WTC11 (cell line): ENCODE data around the gene SERPINB13. TPM values are rescaled to one million over a fixed set of nuclear protein-coding genes. Genes with fewer than 3 reads are reported as not detected.

ENCODE experiments used
- ATAC-seq: fragments of 200-7000 bp; cut with Tn5 transposase; 2 replicates; pipeline ENCODE4 v1.10.0; 2021; ENCODE audit warnings: mild to moderate bottlenecking, moderate library complexity
- CTCF ChIA-PET: fragments of 300-600 bp; sonication (Branson Sonifier 250); formaldehyde crosslinking; loops from one replicate; lab custom pipeline; 2021; ENCODE audit warnings: antibody characterized with exemption; lab: Charles Lee
- POLR2A ChIA-PET: fragments of 350-600 bp; sonication (Branson Sonifier 250); formaldehyde crosslinking; loops from one replicate; lab custom pipeline; 2021; ENCODE audit warnings: antibody characterized with exemption; lab: Charles Lee
- DNase-seq: peaks from one replicate; pipeline ENCODE4 v3.0.0; 2021; ENCODE audit warnings: low spot score
- H3K27ac Mint-ChIP-seq: 2 replicates; pipeline ENCODE4 v1.8.0; 2021; ENCODE audit warnings: mixed read lengths
- H3K27me3 Mint-ChIP-seq: 2 replicates; pipeline ENCODE4 v1.8.0; 2021; ENCODE audit warnings: low read depth, mild to moderate bottlenecking, moderate library complexity, mixed read lengths
- H3K36me3 Mint-ChIP-seq: 2 replicates; pipeline ENCODE4 v1.8.0; 2021; ENCODE audit warnings: mixed read lengths
- H3K4me1 Mint-ChIP-seq: 2 replicates; pipeline ENCODE4 v1.8.0; 2022; ENCODE audit warnings: mixed read lengths
- H3K4me3 Mint-ChIP-seq: 2 replicates; pipeline ENCODE4 v1.8.0; 2021; ENCODE audit warnings: mild to moderate bottlenecking, moderate library complexity, mixed read lengths
- H3K9me3 Mint-ChIP-seq: 2 replicates; pipeline ENCODE4 v1.8.0; 2021; ENCODE audit warnings: mixed read lengths
- AR ChIP-seq: fragments of 250-450 bp; sonication (Bioruptor Pico); IDR thresholded peaks from 2 replicates; pipeline ENCODE4 v1.9.0; 2021; ENCODE audit warnings: mild to moderate bottlenecking
- CDX4 ChIP-seq: fragments of 250-450 bp; sonication (Bioruptor Pico); IDR thresholded peaks from 2 replicates; pipeline ENCODE4 v1.9.0; 2021; ENCODE audit warnings: moderate library complexity, mild to moderate bottlenecking, inconsistent platforms, borderline replicate concordance
- GABPB1 ChIP-seq: sonication (generic); formaldehyde crosslinking; IDR thresholded peaks from 2 replicates; pipeline ENCODE4 v1.8.1; 2023; ENCODE audit warnings: mild to moderate bottlenecking, missing genetic modification reagents
- GRHL2 ChIP-seq: fragments of 250-450 bp; sonication (Bioruptor Pico); IDR thresholded peaks from 2 replicates; pipeline ENCODE4 v1.8.0; 2022; ENCODE audit warnings: mild to moderate bottlenecking, moderate library complexity; ENCODE audit not compliant: insufficient replicate concordance, severe bottlenecking
- HMGA2 ChIP-seq: fragments of 250-450 bp; sonication (Bioruptor Pico); IDR thresholded peaks from 2 replicates; pipeline ENCODE4 v1.4.0; 2021; ENCODE audit warnings: mild to moderate bottlenecking, moderate library complexity
- JAZF1 ChIP-seq: fragments of 250-450 bp; sonication (Bioruptor Pico); IDR thresholded peaks from 2 replicates; pipeline ENCODE4 v1.9.0; 2021; ENCODE audit warnings: moderate library complexity, mild to moderate bottlenecking, inconsistent platforms
- NFATC4 ChIP-seq: fragments of 250-450 bp; sonication (Bioruptor Pico); IDR thresholded peaks from 2 replicates; pipeline ENCODE4 v1.9.0; 2021; ENCODE audit warnings: mild to moderate bottlenecking
- NFE2L1 ChIP-seq: sonication (generic); formaldehyde crosslinking; IDR thresholded peaks from 2 replicates; pipeline ENCODE4 v1.8.1; 2023; ENCODE audit warnings: missing genetic modification reagents
- NFYB ChIP-seq: sonication (generic); formaldehyde crosslinking; conservative IDR thresholded peaks from 2 replicates; pipeline ENCODE4 v1.8.0; 2022; ENCODE audit warnings: low read depth, missing genetic modification reagents
- NR1H2 ChIP-seq: sonication (generic); formaldehyde crosslinking; IDR thresholded peaks from 2 replicates; pipeline ENCODE4 v1.9.0; 2021; ENCODE audit warnings: mild to moderate bottlenecking, moderate library complexity, missing genetic modification reagents
- OVOL2 ChIP-seq: fragments of 250-450 bp; sonication (Bioruptor Pico); IDR thresholded peaks from 2 replicates; pipeline ENCODE4 v1.9.0; 2021; ENCODE audit warnings: mild to moderate bottlenecking, borderline replicate concordance
- PREB ChIP-seq: sonication (generic); formaldehyde crosslinking; IDR thresholded peaks from 2 replicates; pipeline ENCODE4 v1.8.1; 2022; ENCODE audit warnings: mild to moderate bottlenecking, missing genetic modification reagents, moderate library complexity, borderline replicate concordance
- SP1 ChIP-seq: sonication (generic); formaldehyde crosslinking; conservative IDR thresholded peaks from 2 replicates; pipeline ENCODE4 v1.8.1; 2022; ENCODE audit warnings: missing genetic modification reagents
- TP53 ChIP-seq: sonication (generic); formaldehyde crosslinking; IDR thresholded peaks from 2 replicates; pipeline ENCODE4 v1.8.1; 2023; ENCODE audit warnings: mild to moderate bottlenecking, missing genetic modification reagents
- ZNF396 ChIP-seq: fragments of 250-450 bp; sonication (Bioruptor Pico); IDR thresholded peaks from 2 replicates; pipeline ENCODE4 v1.8.0; 2021; ENCODE audit warnings: mild to moderate bottlenecking, moderate library complexity, borderline replicate concordance
- ZNF512 ChIP-seq: sonication (generic); formaldehyde crosslinking; IDR thresholded peaks from 2 replicates; pipeline ENCODE4 v1.8.1; 2022; ENCODE audit warnings: missing genetic modification reagents, borderline replicate concordance
- total RNA-seq: library from RNA; stranded (reverse); gene quantifications from 3 replicates; pipeline ENCODE4 v1.2.3, GENCODE V29; 2021
- TF ChIP-seq, protein P1 (sequence below): sonication (generic); formaldehyde crosslinking; IDR thresholded peaks from 2 replicates; pipeline ENCODE4 v1.8.1; 2023; ENCODE audit warnings: mild to moderate bottlenecking, missing genetic modification reagents, moderate library complexity
- TF ChIP-seq, protein P2 (sequence below): fragments of 250-450 bp; sonication (Bioruptor Pico); IDR thresholded peaks from 2 replicates; pipeline ENCODE4 v2.1.2; 2022; ENCODE audit warnings: mild to moderate bottlenecking, moderate library complexity
- TF ChIP-seq, protein P3 (sequence below): sonication (generic); formaldehyde crosslinking; IDR thresholded peaks from 2 replicates; pipeline ENCODE4 v1.8.0; 2023; ENCODE audit warnings: missing genetic modification reagents
- TF ChIP-seq, protein P4 (sequence below): fragments of 200-600 bp; IDR thresholded peaks from 2 replicates; pipeline ENCODE4 v1.8.0; 2022; ENCODE audit warnings: antibody characterized with exemption

The SERPINB13 gene
- total RNA-seq, 1 experiment from 2014 or later: not detected

- TF ChIP-seq HMGA2 (no peak), CDX4 (CRISPR knock-in tag) (no peak), NFYB (CRISPR knock-in tag) (no peak), NFE2L1 (no peak), GRHL2 (CRISPR knock-in tag) (no peak), JAZF1 (CRISPR knock-in tag) (no peak)
- Mint-ChIP-seq H3K9me3 (no peaks in the 10 kb centered on the region), H3K4me1 (no peaks in the 10 kb centered on the region), H3K27me3 (no peaks in the 10 kb centered on the region), H3K27ac (no peak overlapping the region), H3K36me3 (no peaks in the 10 kb centered on the region), H3K4me3 (no peak overlapping the region)
- CTCF ChIA-PET: no interaction called here
- ATAC-seq: no peak
- POLR2A ChIA-PET: no interaction called here
- no peak for DNase-seq
These were observed 35.4 kb upstream of the SERPINB13 start for GRCh38 chr18:63551769-63552168.

- H3K36me3 Mint-ChIP-seq: no peaks in the 10 kb centered on the region
- H3K27ac Mint-ChIP-seq: no peak overlapping the region
- CTCF ChIA-PET: no interaction called here
These were observed 34.6 kb upstream of the SERPINB13 start for GRCh38 chr18:63552581-63552980.

GRCh38 chr18:63553081-63553480 lies 34.1 kb upstream of the SERPINB13 start:
- POLR2A ChIA-PET: no interaction called here
- no peak for ATAC-seq
- TF ChIP-seq, protein P1, sequence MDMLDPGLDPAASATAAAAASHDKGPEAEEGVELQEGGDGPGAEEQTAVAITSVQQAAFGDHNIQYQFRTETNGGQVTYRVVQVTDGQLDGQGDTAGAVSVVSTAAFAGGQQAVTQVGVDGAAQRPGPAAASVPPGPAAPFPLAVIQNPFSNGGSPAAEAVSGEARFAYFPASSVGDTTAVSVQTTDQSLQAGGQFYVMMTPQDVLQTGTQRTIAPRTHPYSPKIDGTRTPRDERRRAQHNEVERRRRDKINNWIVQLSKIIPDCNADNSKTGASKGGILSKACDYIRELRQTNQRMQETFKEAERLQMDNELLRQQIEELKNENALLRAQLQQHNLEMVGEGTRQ (CRISPR knock-in tag): no peak
- no peak for TF ChIP-seq NFATC4 (CRISPR knock-in tag)
- no peak for TF ChIP-seq ZNF396 (CRISPR knock-in tag)
- TF ChIP-seq, protein P2, sequence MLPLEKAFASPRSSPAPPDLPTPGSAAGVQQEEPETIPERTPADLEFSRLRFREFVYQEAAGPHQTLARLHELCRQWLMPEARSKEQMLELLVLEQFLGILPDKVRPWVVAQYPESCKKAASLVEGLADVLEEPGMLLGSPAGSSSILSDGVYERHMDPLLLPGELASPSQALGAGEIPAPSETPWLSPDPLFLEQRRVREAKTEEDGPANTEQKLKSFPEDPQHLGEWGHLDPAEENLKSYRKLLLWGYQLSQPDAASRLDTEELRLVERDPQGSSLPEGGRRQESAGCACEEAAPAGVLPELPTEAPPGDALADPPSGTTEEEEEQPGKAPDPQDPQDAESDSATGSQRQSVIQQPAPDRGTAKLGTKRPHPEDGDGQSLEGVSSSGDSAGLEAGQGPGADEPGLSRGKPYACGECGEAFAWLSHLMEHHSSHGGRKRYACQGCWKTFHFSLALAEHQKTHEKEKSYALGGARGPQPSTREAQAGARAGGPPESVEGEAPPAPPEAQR (CRISPR knock-in tag): no peak
- no peak for TF ChIP-seq NR1H2 (CRISPR knock-in tag)
- no peak for TF ChIP-seq PREB
- no peak for TF ChIP-seq TP53 (CRISPR knock-in tag)
- no peak for TF ChIP-seq OVOL2 (CRISPR knock-in tag)
- no peak for TF ChIP-seq AR
- no peak for TF ChIP-seq GABPB1 (CRISPR knock-in tag)
- TF ChIP-seq, protein P3, sequence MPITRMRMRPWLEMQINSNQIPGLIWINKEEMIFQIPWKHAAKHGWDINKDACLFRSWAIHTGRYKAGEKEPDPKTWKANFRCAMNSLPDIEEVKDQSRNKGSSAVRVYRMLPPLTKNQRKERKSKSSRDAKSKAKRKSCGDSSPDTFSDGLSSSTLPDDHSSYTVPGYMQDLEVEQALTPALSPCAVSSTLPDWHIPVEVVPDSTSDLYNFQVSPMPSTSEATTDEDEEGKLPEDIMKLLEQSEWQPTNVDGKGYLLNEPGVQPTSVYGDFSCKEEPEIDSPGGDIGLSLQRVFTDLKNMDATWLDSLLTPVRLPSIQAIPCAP (CRISPR knock-in tag): no peak
- TF ChIP-seq ZNF512 (CRISPR knock-in tag): no peak

More at GRCh38 chr18:63552581-63552980, 34.6 kb upstream of the SERPINB13 start:
- H3K27me3 Mint-ChIP-seq: no peaks in the 10 kb centered on the region
- H3K4me3 Mint-ChIP-seq: no peak overlapping the region
- ATAC-seq (no peak), DNase-seq (no peak)
- POLR2A ChIA-PET: no interaction called here
- H3K9me3 Mint-ChIP-seq: no peaks in the 10 kb centered on the region
- no peaks in the 10 kb centered on the region for H3K4me1 Mint-ChIP-seq
- TF ChIP-seq, protein P4, sequence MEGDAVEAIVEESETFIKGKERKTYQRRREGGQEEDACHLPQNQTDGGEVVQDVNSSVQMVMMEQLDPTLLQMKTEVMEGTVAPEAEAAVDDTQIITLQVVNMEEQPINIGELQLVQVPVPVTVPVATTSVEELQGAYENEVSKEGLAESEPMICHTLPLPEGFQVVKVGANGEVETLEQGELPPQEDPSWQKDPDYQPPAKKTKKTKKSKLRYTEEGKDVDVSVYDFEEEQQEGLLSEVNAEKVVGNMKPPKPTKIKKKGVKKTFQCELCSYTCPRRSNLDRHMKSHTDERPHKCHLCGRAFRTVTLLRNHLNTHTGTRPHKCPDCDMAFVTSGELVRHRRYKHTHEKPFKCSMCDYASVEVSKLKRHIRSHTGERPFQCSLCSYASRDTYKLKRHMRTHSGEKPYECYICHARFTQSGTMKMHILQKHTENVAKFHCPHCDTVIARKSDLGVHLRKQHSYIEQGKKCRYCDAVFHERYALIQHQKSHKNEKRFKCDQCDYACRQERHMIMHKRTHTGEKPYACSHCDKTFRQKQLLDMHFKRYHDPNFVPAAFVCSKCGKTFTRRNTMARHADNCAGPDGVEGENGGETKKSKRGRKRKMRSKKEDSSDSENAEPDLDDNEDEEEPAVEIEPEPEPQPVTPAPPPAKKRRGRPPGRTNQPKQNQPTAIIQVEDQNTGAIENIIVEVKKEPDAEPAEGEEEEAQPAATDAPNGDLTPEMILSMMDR: no peak
- TF ChIP-seq ZNF396 (CRISPR knock-in tag) (no peak), SP1 (CRISPR knock-in tag) (no peak)

More at GRCh38 chr18:63553081-63553480, 34.1 kb upstream of the SERPINB13 start:
- Mint-ChIP-seq H3K4me3 (no peak overlapping the region), H3K4me1 (no peaks in the 10 kb centered on the region), H3K9me3 (no peaks in the 10 kb centered on the region), H3K27me3 (no peaks in the 10 kb centered on the region), H3K27ac (no peak overlapping the region), H3K36me3 (no peaks in the 10 kb centered on the region)
- no peak for DNase-seq
- CTCF ChIA-PET: no interaction called here
